ENCODE measurements around the gene ARHGEF19.

ARHGEF19 gene

DNA sequence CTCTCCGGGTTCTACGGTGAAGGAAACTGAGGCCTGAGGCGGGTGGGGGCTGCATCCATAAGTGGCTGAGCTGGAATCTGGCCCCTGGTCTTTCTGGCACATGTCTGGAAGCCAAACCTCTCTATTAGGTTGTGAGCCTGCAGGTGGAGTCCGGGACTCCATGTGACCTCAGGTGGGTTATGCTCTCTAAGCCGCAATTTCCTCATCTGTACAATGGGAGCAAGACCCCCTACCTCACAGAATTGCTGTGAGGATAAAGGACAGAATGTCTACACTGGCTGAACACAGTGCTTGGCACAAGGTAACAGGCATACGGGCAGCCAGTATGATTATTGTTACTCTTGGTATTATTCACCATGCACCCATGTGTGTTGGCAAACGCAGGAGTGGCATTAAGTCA, 63.3 kb downstream of the ARHGEF19 start:
- no peak for DNase-seq (ENCODE audit: low read depth, low spot score)
- TF ChIP-seq, protein P1, sequence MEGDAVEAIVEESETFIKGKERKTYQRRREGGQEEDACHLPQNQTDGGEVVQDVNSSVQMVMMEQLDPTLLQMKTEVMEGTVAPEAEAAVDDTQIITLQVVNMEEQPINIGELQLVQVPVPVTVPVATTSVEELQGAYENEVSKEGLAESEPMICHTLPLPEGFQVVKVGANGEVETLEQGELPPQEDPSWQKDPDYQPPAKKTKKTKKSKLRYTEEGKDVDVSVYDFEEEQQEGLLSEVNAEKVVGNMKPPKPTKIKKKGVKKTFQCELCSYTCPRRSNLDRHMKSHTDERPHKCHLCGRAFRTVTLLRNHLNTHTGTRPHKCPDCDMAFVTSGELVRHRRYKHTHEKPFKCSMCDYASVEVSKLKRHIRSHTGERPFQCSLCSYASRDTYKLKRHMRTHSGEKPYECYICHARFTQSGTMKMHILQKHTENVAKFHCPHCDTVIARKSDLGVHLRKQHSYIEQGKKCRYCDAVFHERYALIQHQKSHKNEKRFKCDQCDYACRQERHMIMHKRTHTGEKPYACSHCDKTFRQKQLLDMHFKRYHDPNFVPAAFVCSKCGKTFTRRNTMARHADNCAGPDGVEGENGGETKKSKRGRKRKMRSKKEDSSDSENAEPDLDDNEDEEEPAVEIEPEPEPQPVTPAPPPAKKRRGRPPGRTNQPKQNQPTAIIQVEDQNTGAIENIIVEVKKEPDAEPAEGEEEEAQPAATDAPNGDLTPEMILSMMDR (IDR thresholded peaks at IDR 0.05; ENCODE audit: insufficient read depth, low read length, missing control alignments) = no peak
- H3K4me3 ChIP-seq (ENCODE audit: low read depth, low read length) = no peak overlapping the region
- POLR2A ChIA-PET = no interaction called here
- CTCF ChIA-PET = interaction anchor here (15.2 kb wide), 1 partner anchor 69 kb away, joined by 217 read pairs; no protein-coding TSS in a partner anchor

GRCh38 chr1:16148329-16149092, 63.9 kb downstream of the ARHGEF19 start:
- no peak overlapping the region for H3K4me3 ChIP-seq (ENCODE audit: low read depth, low read length)
- TF ChIP-seq, protein P1 (IDR thresholded peaks at IDR 0.05; ENCODE audit: insufficient read depth, low read length, missing control alignments) = no peak
- no peak for DNase-seq (ENCODE audit: low read depth, low spot score)
- CTCF ChIA-PET = interaction anchor here (1.3 to 15.2 kb wide), 3 partner anchors 33 to 68 kb away, joined by 5 to 217 read pairs (median 8); no protein-coding TSS in a partner anchor
- POLR2A ChIA-PET = no interaction called here
